HepG2 (cell line): ENCODE data around the gene TRIM28. TPM values are rescaled to one million over a fixed set of nuclear protein-coding genes. Genes with fewer than 3 reads are reported as not detected.
A peak's percentile ranks its signal among the peaks of the same experiment; 100 is the strongest.

Experiments
- NR1H2 ChIP-seq: sonication (generic); formaldehyde crosslinking; IDR thresholded peaks from 2 replicates; pipeline ENCODE4 v1.8.1; 2022; ENCODE audit warnings: low read depth, missing genetic modification reagents, borderline replicate concordance
- POLR2G ChIP-seq: fragments of 200-400 bp; formaldehyde crosslinking; IDR thresholded peaks from 2 replicates; pipeline ENCODE4 v1.6.1; 2018; ENCODE audit warnings: mild to moderate bottlenecking, low read depth, low read length, moderate library complexity
- PRMT3 ChIP-seq: sonication (generic); formaldehyde crosslinking; IDR thresholded peaks from 2 replicates; pipeline ENCODE4 v1.8.1; 2022; ENCODE audit warnings: low read depth, mild to moderate bottlenecking, moderate library complexity, missing genetic modification reagents, borderline replicate concordance
- TAF15 ChIP-seq: fragments of 200-400 bp; formaldehyde crosslinking; IDR thresholded peaks from one replicate; pipeline ENCODE4 v1.6.1; 2018; ENCODE audit warnings: mild to moderate bottlenecking, low read depth, low read length; ENCODE audit not compliant: poor library complexity, severe bottlenecking
- TCF7 ChIP-seq: sonication (generic); IDR thresholded peaks from 2 replicates; pipeline ENCODE4 v1.6.1; 2016; ENCODE audit warnings: antibody characterized with exemption, low read depth
- polyA plus RNA-seq, 8 experiments: library from polyadenylated mRNA; depleted of rRNA in 3 of 8; stranded (reverse) in 7 of 8; unstranded in 1 of 8; fragments of >200 nt; fragmentation: Illumina TruSeq in 4 of 8; extraction: Trizol in 4 of 8; gene quantifications; 2 replicates each; pipeline versions ENCODE4 v1.2.1 to v1.2.3, GENCODE V29; 2011 to 2016; ENCODE audit warnings: low read depth in 4 of 8, missing spikeins in 1 of 8, mixed read lengths in 1 of 8; ENCODE audit not compliant: insufficient read depth in 1 of 8
- total RNA-seq, 5 experiments: library from RNA; depleted of rRNA; stranded (reverse); fragments of >200 nt; fragmentation: Illumina TruSeq; extraction: Trizol; gene quantifications; 2 replicates each; pipeline ENCODE4 v1.2.3, GENCODE V29; 2016; ENCODE audit warnings: low read depth in 1 of 5
- TF ChIP-seq, protein P1 (sequence below), 2 experiments: sonication (generic) in 1 of 2; formaldehyde crosslinking in 1 of 2; IDR thresholded peaks; 2 replicates each; pipeline versions ENCODE4 v1.4.0 to v1.6.1; 2016 to 2020; ENCODE audit warnings: borderline replicate concordance in 1 of 2, low read depth in 1 of 2, mild to moderate bottlenecking in 1 of 2, missing genetic modification reagents in 1 of 2
- TF ChIP-seq, protein P2 (sequence below): sonication (generic); formaldehyde crosslinking; IDR thresholded peaks from 2 replicates; pipeline ENCODE4 v1.5.0; 2020; ENCODE audit warnings: mild to moderate bottlenecking, missing genetic modification reagents
- TF ChIP-seq, protein P3 (sequence below): sonication (generic); formaldehyde crosslinking; IDR thresholded peaks from 2 replicates; pipeline ENCODE4 v1.8.1; 2023; ENCODE audit warnings: mild to moderate bottlenecking, missing genetic modification reagents
- TF ChIP-seq, protein P4 (sequence below): sonication (generic); formaldehyde crosslinking; IDR thresholded peaks from 2 replicates; pipeline ENCODE4 v1.4.0; 2020; ENCODE audit warnings: missing genetic modification reagents
- TF ChIP-seq, protein P5 (sequence below): sonication (generic); formaldehyde crosslinking; IDR thresholded peaks from 2 replicates; pipeline ENCODE4 v1.4.0; 2020; ENCODE audit warnings: missing genetic modification reagents, mild to moderate bottlenecking, borderline replicate concordance

TRIM28 gene
- total and polyA plus RNA-seq, 2 of the 13 experiments (the other 11 are each of a cell fraction or from before 2014, with no cell fraction given), result 361 to 439 TPM

DNA sequence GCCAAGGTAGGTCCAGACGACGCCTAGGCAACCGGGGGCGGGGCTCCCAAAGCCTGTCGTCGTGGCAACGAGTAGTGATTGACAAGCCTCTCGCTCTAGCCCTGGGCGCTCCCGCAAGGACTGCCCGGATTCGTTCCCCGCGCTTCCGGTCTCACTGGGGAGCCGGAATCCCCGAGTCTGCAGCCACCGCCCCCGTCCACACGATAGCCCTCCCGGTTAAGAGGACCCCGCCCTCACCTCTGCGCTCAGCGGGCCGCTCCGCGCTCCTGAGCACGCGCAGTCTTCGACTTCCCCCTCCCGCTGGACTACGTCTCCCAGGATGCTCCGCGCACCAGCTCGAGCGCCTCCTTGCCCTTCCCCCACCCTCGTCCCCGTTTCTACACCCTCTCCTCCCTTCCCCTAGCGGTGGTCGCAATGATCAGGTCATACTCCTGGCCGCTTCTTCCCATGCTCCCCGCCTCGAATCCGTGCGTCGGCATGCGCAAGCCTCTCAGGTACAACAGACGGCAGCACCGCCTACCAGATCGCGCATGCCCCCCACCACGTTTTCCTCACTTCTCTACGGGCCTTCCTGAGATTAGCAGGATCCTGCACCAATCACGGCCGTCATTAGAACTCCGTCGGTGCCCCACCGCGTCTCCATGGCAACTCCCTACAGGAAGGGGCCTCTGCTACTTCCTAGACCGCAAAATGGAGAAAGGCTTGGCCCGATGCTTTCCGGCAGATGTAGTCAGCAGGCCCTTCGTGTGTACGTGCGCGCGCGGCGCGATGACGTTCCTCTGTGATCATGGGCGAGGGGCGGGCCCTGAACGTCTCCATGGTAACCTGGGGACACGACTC is 29.2 kb downstream of the TRIM28 start, which contains the start of gene MZF1 (continued):
- TF ChIP-seq, protein P1, sequence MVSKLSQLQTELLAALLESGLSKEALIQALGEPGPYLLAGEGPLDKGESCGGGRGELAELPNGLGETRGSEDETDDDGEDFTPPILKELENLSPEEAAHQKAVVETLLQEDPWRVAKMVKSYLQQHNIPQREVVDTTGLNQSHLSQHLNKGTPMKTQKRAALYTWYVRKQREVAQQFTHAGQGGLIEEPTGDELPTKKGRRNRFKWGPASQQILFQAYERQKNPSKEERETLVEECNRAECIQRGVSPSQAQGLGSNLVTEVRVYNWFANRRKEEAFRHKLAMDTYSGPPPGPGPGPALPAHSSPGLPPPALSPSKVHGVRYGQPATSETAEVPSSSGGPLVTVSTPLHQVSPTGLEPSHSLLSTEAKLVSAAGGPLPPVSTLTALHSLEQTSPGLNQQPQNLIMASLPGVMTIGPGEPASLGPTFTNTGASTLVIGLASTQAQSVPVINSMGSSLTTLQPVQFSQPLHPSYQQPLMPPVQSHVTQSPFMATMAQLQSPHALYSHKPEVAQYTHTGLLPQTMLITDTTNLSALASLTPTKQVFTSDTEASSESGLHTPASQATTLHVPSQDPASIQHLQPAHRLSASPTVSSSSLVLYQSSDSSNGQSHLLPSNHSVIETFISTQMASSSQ (IDR thresholded peaks at IDR 0.05; ENCODE audit: low read depth), result peak; percentile 17; the same call in 1 of the 2 replicates
- TF ChIP-seq, protein P1 (CRISPR knock-in tag; IDR thresholded peaks at IDR 0.05; ENCODE audit: borderline replicate concordance), result 0 out of 2 replicates have a peak, but pooled peaks have one; percentile 42
- TF ChIP-seq PRMT3 (CRISPR knock-in tag) (no peak), NR1H2 (CRISPR knock-in tag) (no peak), POLR2G (peak; percentile 82), TAF15 (no peak), TCF7 (no peak)
- TF ChIP-seq, protein P2, sequence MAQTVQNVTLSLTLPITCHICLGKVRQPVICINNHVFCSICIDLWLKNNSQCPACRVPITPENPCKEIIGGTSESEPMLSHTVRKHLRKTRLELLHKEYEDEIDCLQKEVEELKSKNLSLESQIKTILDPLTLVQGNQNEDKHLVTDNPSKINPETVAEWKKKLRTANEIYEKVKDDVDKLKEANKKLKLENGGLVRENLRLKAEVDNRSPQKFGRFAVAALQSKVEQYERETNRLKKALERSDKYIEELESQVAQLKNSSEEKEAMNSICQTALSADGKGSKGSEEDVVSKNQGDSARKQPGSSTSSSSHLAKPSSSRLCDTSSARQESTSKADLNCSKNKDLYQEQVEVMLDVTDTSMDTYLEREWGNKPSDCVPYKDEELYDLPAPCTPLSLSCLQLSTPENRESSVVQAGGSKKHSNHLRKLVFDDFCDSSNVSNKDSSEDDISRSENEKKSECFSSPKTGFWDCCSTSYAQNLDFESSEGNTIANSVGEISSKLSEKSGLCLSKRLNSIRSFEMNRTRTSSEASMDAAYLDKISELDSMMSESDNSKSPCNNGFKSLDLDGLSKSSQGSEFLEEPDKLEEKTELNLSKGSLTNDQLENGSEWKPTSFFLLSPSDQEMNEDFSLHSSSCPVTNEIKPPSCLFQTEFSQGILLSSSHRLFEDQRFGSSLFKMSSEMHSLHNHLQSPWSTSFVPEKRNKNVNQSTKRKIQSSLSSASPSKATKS (CRISPR knock-in tag), result no peak
- TF ChIP-seq, protein P3, sequence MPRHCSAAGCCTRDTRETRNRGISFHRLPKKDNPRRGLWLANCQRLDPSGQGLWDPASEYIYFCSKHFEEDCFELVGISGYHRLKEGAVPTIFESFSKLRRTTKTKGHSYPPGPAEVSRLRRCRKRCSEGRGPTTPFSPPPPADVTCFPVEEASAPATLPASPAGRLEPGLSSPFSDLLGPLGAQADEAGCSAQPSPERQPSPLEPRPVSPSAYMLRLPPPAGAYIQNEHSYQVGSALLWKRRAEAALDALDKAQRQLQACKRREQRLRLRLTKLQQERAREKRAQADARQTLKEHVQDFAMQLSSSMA (CRISPR knock-in tag), result no peak
- TF ChIP-seq, protein P4, sequence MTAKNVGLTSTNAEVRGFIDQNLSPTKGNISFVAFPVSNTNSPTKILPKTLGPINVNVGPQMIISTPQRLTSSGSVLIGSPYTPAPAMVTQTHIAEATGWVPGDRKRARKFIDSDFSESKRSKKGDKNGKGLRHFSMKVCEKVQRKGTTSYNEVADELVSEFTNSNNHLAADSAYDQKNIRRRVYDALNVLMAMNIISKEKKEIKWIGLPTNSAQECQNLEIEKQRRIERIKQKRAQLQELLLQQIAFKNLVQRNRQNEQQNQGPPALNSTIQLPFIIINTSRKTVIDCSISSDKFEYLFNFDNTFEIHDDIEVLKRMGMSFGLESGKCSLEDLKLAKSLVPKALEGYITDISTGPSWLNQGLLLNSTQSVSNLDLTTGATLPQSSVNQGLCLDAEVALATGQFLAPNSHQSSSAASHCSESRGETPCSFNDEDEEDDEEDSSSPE (CRISPR knock-in tag), result peak; percentile 55; the same call in 1 of the 2 replicates
- TF ChIP-seq, protein P5, sequence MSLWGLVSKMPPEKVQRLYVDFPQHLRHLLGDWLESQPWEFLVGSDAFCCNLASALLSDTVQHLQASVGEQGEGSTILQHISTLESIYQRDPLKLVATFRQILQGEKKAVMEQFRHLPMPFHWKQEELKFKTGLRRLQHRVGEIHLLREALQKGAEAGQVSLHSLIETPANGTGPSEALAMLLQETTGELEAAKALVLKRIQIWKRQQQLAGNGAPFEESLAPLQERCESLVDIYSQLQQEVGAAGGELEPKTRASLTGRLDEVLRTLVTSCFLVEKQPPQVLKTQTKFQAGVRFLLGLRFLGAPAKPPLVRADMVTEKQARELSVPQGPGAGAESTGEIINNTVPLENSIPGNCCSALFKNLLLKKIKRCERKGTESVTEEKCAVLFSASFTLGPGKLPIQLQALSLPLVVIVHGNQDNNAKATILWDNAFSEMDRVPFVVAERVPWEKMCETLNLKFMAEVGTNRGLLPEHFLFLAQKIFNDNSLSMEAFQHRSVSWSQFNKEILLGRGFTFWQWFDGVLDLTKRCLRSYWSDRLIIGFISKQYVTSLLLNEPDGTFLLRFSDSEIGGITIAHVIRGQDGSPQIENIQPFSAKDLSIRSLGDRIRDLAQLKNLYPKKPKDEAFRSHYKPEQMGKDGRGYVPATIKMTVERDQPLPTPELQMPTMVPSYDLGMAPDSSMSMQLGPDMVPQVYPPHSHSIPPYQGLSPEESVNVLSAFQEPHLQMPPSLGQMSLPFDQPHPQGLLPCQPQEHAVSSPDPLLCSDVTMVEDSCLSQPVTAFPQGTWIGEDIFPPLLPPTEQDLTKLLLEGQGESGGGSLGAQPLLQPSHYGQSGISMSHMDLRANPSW (CRISPR knock-in tag), result 0 out of 2 replicates have a peak, but pooled peaks have one; percentile 68
